ENCODE data around the gene CCNF. TPM values are rescaled to one million over a fixed set of nuclear protein-coding genes. Genes with fewer than 3 reads are reported as not detected.
"Not testable (repeated sequence)": the region's sequence is repeated elsewhere in the genome, so short reads cannot be mapped to it uniquely, and the experiment has no call there.

CCNF gene, protein sequence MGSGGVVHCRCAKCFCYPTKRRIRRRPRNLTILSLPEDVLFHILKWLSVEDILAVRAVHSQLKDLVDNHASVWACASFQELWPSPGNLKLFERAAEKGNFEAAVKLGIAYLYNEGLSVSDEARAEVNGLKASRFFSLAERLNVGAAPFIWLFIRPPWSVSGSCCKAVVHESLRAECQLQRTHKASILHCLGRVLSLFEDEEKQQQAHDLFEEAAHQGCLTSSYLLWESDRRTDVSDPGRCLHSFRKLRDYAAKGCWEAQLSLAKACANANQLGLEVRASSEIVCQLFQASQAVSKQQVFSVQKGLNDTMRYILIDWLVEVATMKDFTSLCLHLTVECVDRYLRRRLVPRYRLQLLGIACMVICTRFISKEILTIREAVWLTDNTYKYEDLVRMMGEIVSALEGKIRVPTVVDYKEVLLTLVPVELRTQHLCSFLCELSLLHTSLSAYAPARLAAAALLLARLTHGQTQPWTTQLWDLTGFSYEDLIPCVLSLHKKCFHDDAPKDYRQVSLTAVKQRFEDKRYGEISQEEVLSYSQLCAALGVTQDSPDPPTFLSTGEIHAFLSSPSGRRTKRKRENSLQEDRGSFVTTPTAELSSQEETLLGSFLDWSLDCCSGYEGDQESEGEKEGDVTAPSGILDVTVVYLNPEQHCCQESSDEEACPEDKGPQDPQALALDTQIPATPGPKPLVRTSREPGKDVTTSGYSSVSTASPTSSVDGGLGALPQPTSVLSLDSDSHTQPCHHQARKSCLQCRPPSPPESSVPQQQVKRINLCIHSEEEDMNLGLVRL
- 1 to 10 TPM; 1.0 to 1.4 (median 1.4) TPM for polyA plus RNA-seq

DNA sequence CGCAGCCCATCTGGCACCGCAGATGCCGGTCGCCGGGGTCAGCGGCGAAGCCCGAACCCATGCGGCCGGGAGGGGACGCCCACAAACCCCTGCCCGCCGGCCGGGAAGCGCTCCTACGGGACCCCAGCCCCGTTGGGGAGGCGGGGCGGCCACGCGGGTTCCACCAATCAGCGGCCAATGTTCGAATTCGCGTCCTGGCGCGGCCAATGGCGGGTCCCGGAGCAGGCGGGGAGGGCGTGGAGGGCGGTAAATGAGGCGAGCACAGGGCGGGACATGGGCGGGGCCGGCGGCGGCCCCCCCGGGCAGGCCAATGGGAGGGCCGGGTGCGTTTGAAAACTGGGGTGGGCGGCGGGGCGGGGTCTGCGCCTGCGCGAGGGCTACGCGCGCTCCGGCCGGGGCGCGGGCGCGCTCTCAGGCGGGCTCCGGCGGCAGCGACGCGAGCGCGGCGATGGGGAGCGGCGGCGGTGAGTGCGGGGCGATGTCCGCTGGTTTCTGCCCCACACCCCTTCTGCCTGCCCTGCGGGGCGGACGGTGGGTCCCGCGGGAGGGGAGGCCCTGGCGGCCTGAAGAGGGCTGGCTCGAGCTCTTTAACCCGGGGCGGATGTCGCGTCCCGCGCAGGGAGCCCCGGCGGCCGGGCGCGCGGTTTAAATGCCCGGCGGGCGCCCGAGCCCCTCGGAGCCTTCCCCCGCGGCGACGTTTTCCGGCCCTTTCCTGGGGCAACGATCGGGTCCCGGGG, at the start of gene CCNF:
TSS of gene CCNF (plus strand) at position 414 of the 737 bp plus-strand sequence. CDS start at position 449, 35 bp downstream.
- 0 to 1% (median 1%) methylated on average over 64 to 103 of the region's 103 CpGs for WGBS, 3 donors
- peak within 1 kb of the TSS; percentile 7 for H3K27ac ChIP-seq (ENCODE audit: low read depth, low read length)

DNA sequence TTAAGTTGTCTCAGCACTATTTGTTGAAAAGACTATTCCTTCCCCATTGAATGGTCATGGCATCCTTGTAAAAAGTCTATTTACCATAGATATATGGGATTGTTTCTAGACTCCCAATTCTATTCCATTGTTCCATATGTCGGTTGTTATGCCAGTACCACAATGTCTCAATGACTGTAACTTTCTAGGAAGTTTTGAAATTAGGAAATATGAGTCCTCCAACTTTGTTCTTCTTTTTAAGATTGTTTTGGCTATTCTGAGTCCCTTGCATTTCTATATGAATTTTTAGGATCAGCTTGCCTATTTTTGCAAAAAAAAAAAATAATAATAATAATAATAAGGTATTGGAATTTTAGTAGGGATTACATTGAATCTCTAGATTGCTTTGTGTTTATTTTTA, 45.7 kb upstream of the CCNF start:
- 56 to 97% (median 71%) methylated on average over 1 of the region's 1 CpG for WGBS, 3 donors

DNA sequence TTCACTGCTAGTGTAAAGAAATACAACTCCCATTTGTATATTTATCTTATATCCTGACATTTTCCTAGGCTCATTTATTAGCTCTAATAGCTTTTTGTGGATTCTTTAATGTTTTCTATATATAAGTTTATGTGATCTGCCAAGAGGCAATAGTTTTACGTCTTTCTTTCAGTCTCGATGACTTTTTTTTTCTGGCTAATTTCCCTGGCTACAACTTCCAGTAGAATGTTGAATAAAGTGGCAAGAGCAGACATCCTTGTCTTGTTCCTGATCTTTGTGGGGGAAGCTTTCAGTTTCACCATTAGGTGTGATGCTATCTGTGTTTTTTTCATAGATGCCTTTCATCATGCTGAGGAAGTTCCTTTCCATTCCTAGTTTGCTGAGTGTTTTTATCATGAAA, 44.8 kb upstream of the CCNF start:
- H3K27ac ChIP-seq (ENCODE audit: low read depth, low read length), result no peak overlapping the region
- 15 to 66% (median 18%) methylated on average over 2 of the region's 2 CpGs for WGBS, 3 donors

More for the DNA sequence above, 45.7 kb upstream of the CCNF start:
- H3K27ac ChIP-seq (ENCODE audit: low read depth, low read length), result no peak overlapping the region

DNA sequence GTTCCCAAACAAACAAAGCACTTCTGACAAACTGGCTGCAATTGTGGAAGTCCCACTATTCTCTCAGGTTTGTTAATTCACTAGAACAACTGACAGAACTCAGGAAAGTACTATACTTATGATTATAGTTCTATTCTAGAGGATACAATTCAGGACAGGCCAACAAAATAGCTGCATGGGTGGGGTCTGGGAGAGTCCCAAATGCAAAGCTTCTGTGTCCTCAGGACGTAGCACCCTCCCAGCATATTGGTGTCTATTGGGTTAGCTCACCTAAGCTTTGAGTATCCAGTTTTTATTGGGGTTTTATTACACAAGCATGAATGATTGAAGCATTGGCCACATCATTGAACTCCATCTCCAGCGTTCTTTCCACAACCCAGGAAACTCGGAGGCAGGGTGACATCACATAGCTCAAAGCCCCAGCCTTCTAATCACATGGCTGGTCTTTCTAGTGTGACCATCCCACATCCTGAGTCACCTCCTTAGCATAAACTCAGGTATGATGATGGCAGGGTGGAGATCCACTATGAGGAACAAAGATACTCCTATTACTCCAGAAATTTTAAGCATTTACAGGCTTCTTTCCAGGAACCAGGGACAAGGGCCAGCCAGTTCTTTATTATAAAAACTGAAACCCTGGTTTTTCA, 43.9 kb upstream of the CCNF start:
- 59 to 70% (median 68%) methylated on average over 3 of the region's 3 CpGs for WGBS, 3 donors
- no peak overlapping the region for H3K27ac ChIP-seq (ENCODE audit: low read depth, low read length)

DNA sequence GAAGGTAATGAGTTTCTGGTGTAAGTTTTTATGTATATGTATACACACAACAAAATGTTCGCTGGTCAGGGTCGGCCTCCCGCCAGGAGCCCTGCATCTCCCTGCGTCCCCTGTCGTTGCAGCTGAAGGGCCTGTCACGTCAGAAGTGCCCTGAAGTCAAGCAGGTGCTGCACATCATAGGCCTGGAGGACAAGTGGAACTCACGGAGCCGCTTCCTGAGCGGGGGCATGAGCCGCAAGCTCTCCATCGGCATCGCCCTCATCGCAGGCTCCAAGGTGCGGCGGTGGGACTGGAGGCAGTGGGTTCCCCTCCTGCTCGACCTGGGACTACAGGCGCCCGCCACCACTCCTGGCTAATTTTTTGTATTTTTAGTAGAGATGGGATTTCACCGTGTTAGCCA, 43.3 kb upstream of the CCNF start:
- WGBS, 3 donors, result 86 to 89% (median 88%) methylated on average over 19 of the region's 19 CpGs

DNA sequence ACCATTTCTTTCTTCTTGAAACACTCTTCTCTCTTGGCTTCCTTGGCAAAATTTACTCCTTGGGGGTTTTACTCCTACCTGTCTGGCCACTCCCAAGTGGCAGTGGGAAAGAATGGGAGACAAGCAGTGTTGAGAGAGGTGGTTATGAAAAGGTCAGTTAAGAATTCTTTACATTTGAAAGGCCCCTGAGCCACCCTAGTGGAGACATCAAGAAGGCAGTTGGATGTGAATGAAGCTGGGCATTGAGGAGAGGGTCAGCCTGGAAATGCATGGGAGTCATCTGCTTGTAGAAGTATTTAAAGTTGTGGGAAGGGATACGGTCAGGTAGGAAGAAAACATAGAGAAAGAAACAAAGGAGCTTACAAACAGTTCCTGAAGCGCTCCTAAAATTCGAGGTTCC, 42.3 kb upstream of the CCNF start:
- no peak overlapping the region for H3K27ac ChIP-seq (ENCODE audit: low read depth, low read length)
- 75 to 82% (median 77%) methylated on average over 3 of the region's 3 CpGs for WGBS, 3 donors

More for the DNA sequence above, 43.3 kb upstream of the CCNF start:
- H3K27ac ChIP-seq (ENCODE audit: low read depth, low read length), result not testable (repeated sequence)

DNA sequence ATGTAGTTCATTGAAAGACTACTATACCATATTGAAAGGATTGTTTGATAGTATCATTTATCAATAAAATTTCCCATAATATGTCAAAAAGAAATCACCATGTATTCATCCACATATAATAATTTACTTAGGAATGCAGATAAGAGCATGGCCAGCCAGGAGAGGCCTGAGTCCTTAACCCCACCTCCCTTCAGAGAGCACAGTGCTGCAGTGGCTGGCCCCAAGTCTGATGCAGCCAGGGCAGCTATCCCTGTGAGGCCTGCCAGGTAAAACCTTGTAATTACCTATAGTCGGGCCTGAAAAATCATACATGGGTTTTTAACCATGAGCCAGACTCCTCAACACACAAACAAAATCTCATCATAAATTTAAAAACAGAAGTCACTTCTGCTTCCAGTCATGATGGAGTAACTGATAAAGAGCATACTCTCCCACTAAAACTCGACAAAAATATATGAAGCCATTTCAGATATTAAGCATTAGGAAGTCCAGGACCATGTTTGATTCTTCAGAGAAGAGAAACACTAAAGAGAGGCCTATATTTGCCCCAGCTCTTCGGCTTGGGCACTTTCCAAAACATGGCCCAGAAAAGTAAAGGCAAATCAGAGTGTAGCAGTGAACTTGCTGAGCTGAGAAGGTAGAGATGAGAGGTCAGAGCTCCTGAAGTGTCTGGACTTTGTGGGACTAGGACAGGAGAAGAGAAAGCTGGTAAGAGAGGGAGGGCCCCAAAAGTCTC, 40.9 kb upstream of the CCNF start:
- WGBS, 3 donors, result 54 to 85% (median 68%) methylated on average over 3 of the region's 3 CpGs
- H3K27ac ChIP-seq (ENCODE audit: low read depth, low read length), result no peak overlapping the region

DNA sequence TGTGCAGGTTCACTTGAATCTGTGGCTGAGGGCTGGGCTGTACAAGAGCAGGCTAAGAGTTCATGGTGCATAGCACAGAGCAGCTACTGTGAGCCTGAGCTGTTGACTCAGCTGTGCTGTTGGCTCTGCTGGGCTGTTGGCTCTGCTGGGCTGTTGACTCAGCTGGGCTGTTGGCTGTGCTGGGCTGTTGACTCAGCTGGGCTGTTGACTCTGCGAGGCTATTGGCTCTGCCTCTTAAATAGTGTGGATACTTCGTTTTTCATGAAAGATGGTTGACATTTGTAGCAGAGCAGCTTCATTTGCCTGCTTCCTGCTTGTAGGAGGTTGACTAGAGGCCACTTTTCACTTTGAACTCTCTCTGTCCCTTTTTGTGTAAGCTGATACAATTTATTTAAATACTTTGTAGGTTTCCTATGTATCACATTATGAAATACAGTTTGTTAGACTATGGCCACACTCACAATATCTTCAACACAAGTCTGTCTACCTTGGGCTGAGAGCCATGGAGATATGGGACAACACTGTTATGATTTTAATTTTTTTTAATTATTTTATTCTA, 40.3 kb upstream of the CCNF start:
- WGBS, 3 donors, result 3 to 62% (median 61%) methylated on average over 2 of the region's 2 CpGs
- no peak overlapping the region for H3K27ac ChIP-seq (ENCODE audit: low read depth, low read length)

DNA sequence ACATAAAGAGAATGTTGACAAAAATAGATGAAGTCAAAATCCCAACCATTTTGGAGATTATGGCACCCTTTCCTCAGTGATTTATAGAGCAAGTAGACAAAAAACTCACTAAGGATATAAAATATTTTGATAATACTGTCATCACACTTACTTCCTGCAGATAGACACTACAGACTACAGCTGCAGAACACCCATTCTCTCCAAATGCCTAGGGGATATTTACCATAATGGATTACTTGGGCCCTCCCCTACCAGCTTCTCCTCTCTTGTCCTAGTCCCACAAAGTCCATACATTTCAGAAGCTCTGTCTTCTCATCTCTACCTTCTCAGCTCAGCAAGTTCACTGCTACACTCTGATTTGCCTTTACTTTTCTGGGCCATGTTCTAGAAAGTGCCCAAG, 37.2 kb upstream of the CCNF start:
- no peak overlapping the region for H3K27ac ChIP-seq (ENCODE audit: low read depth, low read length)

DNA sequence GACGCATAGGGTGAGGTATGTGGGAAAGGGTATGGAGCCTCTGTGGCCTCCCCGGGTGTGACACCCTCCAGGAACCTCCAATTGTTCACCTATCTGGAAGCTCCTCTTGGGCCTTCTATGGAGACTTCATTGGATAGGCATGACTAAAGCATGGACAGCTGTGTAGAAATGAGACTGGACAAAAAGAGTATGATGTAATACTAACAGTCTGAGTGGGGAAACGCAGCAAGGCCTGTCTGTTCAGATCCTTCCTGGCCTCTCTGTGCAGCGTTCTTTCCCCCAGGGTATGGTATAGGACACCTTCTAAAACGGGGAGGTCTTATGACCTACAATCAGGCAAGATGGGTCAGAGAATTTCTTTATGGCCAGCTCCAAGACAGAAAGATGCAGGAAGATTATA, 30.7 kb upstream of the CCNF start:
- WGBS, 3 donors, result 73 to 90% (median 75%) methylated on average over 5 of the region's 5 CpGs
- no peak overlapping the region for H3K27ac ChIP-seq (ENCODE audit: low read depth, low read length)

DNA sequence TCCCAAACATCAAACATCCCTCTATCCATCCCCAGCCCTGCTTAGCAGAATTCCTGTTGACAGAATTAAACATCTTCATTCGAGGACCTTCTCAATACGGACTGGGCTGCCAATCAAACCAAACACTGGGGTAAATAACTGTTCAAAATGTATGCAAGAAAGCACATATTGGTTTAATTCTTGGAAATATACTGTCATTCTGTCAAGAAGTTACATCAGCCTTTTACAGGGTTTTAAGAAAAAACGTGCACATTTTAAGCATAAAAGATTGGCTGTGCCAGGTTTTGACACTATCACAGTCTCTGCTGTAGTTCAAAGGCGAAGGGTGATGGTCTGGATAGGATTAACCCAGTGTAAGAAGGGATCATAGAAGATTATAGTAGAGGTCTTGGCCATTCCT, 25.1 kb upstream of the CCNF start:
- H3K27ac ChIP-seq (ENCODE audit: low read depth, low read length), result no peak overlapping the region
- WGBS, 3 donors, result 69 to 76% (median 72%) methylated on average over 4 of the region's 4 CpGs

DNA sequence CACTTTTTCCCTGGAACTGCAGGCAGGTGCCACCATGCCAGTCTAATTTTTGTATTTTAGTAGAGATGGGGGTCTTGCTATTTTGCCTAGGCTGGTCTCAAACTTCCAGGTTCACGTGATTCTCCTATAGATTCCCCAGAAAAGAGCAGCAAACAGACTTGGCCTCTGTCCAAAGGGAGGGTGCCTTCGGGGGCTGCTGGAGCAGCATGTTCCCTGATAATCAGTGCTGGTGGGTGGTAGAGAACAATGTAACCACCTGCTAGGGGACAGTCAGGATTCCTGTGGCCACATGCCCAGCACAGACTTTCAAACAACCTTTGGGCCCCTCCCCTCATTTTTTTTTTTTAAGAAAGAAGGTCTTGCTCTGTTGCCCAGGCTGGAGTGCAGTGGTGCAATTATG, 14.2 kb upstream of the CCNF start:
- H3K27ac ChIP-seq (ENCODE audit: low read depth, low read length), result no peak overlapping the region
- WGBS, 3 donors, result 41 to 69% (median 68%) methylated on average over 2 of the region's 2 CpGs

DNA sequence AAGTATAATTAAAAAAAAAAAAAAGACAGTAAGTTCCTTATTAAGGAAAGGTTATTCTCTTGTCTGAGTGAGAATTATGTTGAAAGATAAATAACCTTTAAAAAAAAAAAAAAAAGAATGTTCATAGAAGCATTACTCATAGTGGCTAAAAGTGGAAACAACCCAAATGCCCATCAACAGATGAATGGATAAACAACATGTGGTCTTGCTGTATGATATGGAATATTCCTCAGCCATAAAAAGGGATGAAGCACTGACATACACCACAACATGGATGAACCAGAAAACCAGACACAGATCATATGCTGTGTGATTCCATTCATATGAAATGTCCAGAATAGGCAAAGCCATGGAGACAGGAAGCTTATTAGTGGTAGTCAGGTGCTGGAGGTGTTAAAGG, 9.2 kb upstream of the CCNF start:
- no peak overlapping the region for H3K27ac ChIP-seq (ENCODE audit: low read depth, low read length)

DNA sequence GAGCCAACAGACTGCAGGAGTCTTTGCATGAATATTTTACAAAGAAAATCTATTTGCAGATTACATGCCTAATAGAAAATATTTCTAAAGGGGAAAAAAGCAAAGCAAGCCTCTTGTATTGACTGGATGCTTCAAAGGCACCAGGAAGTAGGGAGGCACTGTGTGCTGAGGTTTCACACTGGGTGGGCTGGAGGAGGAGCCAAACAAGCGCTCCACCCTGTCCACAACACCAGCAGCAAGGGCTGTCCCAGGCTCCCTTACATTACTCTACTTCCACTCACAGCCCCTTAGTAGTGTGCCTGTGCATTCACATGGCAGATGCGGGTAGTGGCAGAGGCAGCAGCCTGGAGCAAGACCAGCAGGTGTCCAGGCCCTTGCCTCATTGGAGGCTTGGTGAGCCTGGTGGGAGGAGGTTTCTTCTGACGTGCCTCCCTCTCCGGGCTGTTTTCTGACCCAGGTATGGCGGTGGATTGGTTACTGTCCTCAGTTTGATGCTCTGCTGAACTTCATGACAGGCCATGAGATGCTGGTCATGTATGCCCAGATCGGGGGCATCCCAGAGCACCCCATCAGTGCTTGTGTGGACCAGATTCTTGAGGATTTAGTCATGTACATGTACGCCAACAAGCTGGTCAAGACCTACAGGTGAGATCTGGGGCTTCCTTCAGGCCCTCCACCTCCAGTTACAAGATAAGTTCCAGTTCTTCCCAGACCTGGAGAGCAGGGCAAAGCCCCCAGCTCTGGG, 7.0 kb upstream of the CCNF start:
- H3K27ac ChIP-seq (ENCODE audit: low read depth, low read length), result no peak overlapping the region
- 88 to 90% (median 89%) methylated on average over 7 of the region's 7 CpGs for WGBS, 3 donors

DNA sequence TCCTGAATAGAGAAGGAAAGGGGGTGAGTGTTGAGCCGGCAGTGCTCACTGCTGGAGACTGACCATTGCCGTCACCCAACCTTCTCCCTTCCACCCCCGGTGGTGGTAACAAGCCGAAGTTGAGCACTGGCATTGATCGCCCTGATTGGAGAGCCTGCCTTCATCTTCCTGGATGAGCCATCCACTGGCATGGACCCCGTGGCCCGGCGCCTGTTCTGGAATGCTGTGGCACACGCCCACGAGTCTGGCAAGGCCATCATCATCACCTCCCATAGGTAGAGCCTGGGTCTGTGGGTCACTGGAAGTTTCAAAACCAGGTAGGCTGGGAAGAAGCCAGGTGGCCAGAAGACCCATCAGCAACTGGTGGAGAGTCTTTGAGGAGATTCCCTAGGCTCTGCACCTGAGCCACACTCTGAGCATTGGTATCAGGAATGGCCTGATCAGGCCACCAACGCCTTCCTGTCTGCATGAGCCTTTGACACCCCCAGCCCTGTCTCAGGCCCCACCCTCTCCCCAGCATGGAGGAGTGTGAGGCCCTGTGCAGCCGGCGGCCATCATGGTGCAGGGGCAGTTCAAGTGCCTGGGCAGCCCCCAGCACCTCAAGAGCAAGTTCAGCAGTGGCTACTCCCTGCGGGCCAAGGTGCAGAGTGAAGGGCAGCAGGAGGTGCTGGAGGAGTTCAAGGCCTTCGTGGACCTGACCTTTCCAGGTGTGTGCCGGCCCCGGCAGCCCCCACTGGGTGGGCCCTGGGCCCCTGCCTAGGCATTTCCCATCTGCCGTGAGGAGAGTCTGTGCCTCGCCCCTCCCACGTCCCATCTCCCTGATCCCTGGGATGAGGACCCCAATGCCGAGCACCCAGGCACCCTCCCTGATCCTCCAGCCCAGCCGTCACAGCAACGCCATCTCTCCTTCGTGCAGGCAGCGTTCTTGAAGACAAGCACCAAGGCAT, 4.9 kb upstream of the CCNF start:
- no peak overlapping the region for H3K27ac ChIP-seq (ENCODE audit: low read depth, low read length)
- WGBS, 3 donors, result 90 to 93% (median 92%) methylated on average over 23 to 25 of the region's 25 CpGs

DNA sequence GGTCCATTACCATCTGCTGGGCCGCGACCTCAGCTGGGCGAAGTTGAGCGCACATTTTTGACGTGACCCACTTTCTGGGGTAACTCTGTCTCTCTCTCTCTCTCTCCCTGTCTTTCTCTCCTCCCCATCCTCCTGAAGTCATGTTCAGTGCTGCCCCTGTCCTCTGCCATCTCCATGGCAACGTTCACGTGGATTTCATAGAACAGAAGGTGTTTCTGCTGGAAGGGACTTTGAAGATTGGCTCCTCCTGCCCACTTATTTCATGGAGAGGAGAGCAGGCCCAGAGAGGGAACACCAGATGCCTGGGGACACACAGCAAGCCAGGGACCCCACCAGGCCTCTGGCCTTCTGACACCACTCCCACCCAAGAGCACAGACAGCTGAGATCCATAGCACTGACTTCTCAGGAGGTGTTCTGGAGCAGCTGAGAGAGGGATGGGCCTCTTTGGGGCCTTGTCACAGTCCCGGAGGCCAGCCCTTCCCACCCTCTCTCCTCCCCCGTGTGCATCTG, 4.2 kb upstream of the CCNF start:
- 90 to 91% (median 91%) methylated on average over 9 of the region's 9 CpGs for WGBS, 3 donors
- no peak overlapping the region for H3K27ac ChIP-seq (ENCODE audit: low read depth, low read length)

Data from adipose tissue (tissue), 3 donors.